Endodermal cell (in vitro differentiated cells): ENCODE data around the gene SPRED2. TPM values are rescaled to one million over a fixed set of nuclear protein-coding genes. Genes with fewer than 3 reads are reported as not detected.

ENCODE experiments used
- DNase-seq: peaks from one replicate; pipeline ENCODE4 v3.0.0-alpha.2; 2017
- H3K27ac ChIP-seq: 2 replicates; pipeline ENCODE4 v1.5.1; 2013; ENCODE audit warnings: mild to moderate bottlenecking, low read depth, low read length, moderate library complexity
- H3K27me3 ChIP-seq: 2 replicates; pipeline ENCODE4 v1.6.1; 2013; ENCODE audit warnings: mild to moderate bottlenecking, low read length, moderate library complexity; ENCODE audit not compliant: insufficient read depth, control insufficient read depth, poor library complexity, severe bottlenecking
- H3K36me3 ChIP-seq: 2 replicates; pipeline ENCODE4 v1.7.0; 2013; ENCODE audit warnings: mild to moderate bottlenecking, low read length, moderate library complexity; ENCODE audit not compliant: control insufficient read depth, insufficient read depth
- H3K4me1 ChIP-seq: one replicate; pipeline ENCODE4 v1.7.0; 2013; ENCODE audit warnings: low read length; ENCODE audit not compliant: control insufficient read depth, insufficient read depth
- H3K4me3 ChIP-seq: 2 replicates; pipeline ENCODE4 v1.5.1; 2013; ENCODE audit warnings: mild to moderate bottlenecking, low read length, moderate library complexity
- H3K9ac ChIP-seq: 2 replicates; pipeline ENCODE4 v1.6.1; 2013; ENCODE audit warnings: mild to moderate bottlenecking, low read length, moderate library complexity; ENCODE audit not compliant: poor library complexity, severe bottlenecking; ENCODE audit errors: extremely low read depth
- H3K9me3 ChIP-seq: 2 replicates; pipeline ENCODE4 v1.6.1; 2013; ENCODE audit warnings: mild to moderate bottlenecking, low read length, moderate library complexity; ENCODE audit not compliant: control insufficient read depth
- H3K27ac Mint-ChIP-seq: 2 replicates; pipeline ENCODE4 v1.8.0; 2020; ENCODE audit warnings: mixed read lengths
- H3K27me3 Mint-ChIP-seq: 2 replicates; pipeline ENCODE4 v1.8.0; 2021; ENCODE audit warnings: mild to moderate bottlenecking, mixed read lengths; ENCODE audit not compliant: insufficient read depth
- H3K36me3 Mint-ChIP-seq: 2 replicates; pipeline ENCODE4 v1.8.0; 2020; ENCODE audit warnings: low read depth, mixed read lengths
- H3K4me1 Mint-ChIP-seq: 2 replicates; pipeline ENCODE4 v1.8.0; 2020; ENCODE audit warnings: mixed read lengths
- H3K4me3 Mint-ChIP-seq: 2 replicates; pipeline ENCODE4 v1.8.0; 2020; ENCODE audit warnings: mild to moderate bottlenecking, moderate library complexity, mixed read lengths
- H3K9me3 Mint-ChIP-seq: 2 replicates; pipeline ENCODE4 v1.8.0; 2020; ENCODE audit warnings: mild to moderate bottlenecking, mixed read lengths
- CTCF ChIP-seq: fragments of 200-600 bp; sonication (generic); conservative IDR thresholded peaks from 2 replicates; pipeline ENCODE4 v1.5.0; 2021; ENCODE audit warnings: antibody characterized with exemption, mild to moderate bottlenecking
- WGBS, 2 experiments: methylation state at CpG; one replicate each; pipeline versions ENCODE4 v1.1.5 to v1.1.7; 2013; ENCODE audit warnings: missing lambda C conversion rate in 2 of 2, mixed read lengths in 1 of 2; ENCODE audit not compliant: insufficient coverage in 1 of 2, insufficient read length in 1 of 2; 5-methylcytosine and 5-hydroxymethylcytosine counted together
- total RNA-seq, 2 donors: library from RNA; stranded (reverse); fragmentation: NEBNext Ultra II Directional in 1 of 2; extraction: Animal tissue kit (Norgen Biotek cat#: 25700) in 1 of 2; gene quantifications; 2 replicates in 1 of 2; 3 replicates in 1 of 2; pipeline ENCODE4 v1.2.1, GENCODE V29; 2021

Gene SPRED2
- total RNA-seq, 2 donors from 2014 or later, result 60.3 to 70.1 TPM

DNA sequence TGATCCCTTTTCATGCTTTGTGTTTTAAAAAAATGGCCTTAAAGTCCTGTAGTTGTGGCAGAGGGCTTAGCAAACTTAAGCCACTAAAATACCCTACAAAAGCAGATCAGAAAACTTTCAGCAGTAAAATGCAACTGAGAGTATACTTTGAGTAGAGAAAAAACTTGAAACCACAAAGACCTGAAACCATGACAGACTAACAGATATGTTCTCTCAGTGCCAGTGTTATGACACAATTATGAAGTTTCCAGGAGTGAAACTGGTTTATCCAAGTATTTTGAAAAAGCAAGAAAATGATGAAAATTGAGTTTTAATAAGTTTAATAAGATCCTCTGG, 74.5 kb downstream of the SPRED2 start:
- H3K36me3 Mint-ChIP-seq, result no peaks in the 10 kb centered on the region
- Histone ChIP-seq H3K9ac (no peak overlapping the region), H3K9me3 (no peaks in the 10 kb centered on the region), H3K4me3 (peak overlapping the region; percentile 0), H3K27me3 (no peaks in the 10 kb centered on the region), H3K27ac (no peak overlapping the region), H3K36me3 (no peaks in the 10 kb centered on the region), H3K4me1 (peaks cover 24% of the 10 kb centered on the region)
- no peaks in the 10 kb centered on the region for H3K9me3 Mint-ChIP-seq
- peaks cover 51% of the 10 kb centered on the region for H3K4me1 Mint-ChIP-seq
- no peaks in the 10 kb centered on the region for H3K27me3 Mint-ChIP-seq
- no peak overlapping the region for H3K4me3 Mint-ChIP-seq
- H3K27ac Mint-ChIP-seq, result no peak overlapping the region
- no peak for DNase-seq
- no peak for TF ChIP-seq CTCF

GRCh38 chr2:65357095-65357958, 75.1 kb downstream of the SPRED2 start:
- Histone ChIP-seq H3K4me3 (no peak overlapping the region), H3K27ac (no peak overlapping the region), H3K4me1 (peaks cover 28% of the 10 kb centered on the region), H3K27me3 (no peaks in the 10 kb centered on the region), H3K36me3 (no peaks in the 10 kb centered on the region), H3K9me3 (no peaks in the 10 kb centered on the region), H3K9ac (no peak overlapping the region)
- H3K27ac Mint-ChIP-seq, result peak overlapping the region; percentile 40
- peak overlapping the region; percentile 2 for H3K4me3 Mint-ChIP-seq
- DNase-seq, result no peak
- no peaks in the 10 kb centered on the region for H3K36me3 Mint-ChIP-seq
- H3K9me3 Mint-ChIP-seq, result no peaks in the 10 kb centered on the region
- H3K27me3 Mint-ChIP-seq, result no peaks in the 10 kb centered on the region
- H3K4me1 Mint-ChIP-seq, result peaks cover 55% of the 10 kb centered on the region
- TF ChIP-seq CTCF, result no peak
- 57 to 70% methylated on average over 4 to 9 of the region's 9 CpGs for WGBS, 2 experiments

DNA sequence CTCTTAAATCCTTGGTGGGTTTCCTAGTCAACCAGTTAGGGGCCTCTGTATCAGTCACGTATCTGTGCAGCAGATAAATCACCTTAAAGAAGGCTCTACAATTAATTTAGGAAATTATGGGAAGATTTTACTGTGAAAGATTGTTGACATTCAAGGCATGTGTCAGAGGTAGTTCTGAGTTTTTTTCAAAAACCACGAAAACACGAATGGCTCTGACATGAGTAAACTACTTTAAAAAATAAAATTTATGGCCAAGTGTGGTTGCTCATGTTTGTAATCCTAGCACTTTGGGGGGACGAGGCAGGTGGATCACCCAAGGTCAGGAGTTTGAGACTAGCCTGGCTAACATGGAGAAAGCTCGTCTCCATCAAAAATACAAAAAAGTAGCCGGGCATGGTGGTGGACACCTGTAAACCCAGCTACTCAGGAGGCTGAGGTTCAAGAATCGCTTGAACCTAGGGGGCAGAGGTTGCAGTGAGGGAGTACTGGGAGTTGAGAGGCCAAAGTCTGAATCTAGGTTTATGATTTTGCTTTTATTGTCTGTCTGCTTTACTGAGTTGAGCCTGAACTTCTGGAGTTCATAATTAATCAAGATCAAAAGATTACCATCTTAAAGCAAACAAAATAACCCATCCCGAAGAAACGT, 77.1 kb downstream of the SPRED2 start:
- H3K27me3 ChIP-seq, result no peaks in the 10 kb centered on the region
- H3K4me1 ChIP-seq, result peaks cover 38% of the 10 kb centered on the region
- TF ChIP-seq CTCF, result no peak
- 94 to 96% methylated on average over 7 to 9 of the region's 9 CpGs for WGBS, 2 experiments
- H3K27me3 Mint-ChIP-seq, result no peaks in the 10 kb centered on the region
- H3K4me3 ChIP-seq, result no peak overlapping the region
- no peak overlapping the region for H3K27ac ChIP-seq
- H3K4me1 Mint-ChIP-seq, result peaks cover 64% of the 10 kb centered on the region
- DNase-seq, result no peak
- H3K36me3 Mint-ChIP-seq, result no peaks in the 10 kb centered on the region
- no peak overlapping the region for H3K9ac ChIP-seq
- no peaks in the 10 kb centered on the region for H3K36me3 ChIP-seq
- no peak overlapping the region for H3K4me3 Mint-ChIP-seq
- H3K9me3 ChIP-seq, result no peaks in the 10 kb centered on the region
- no peaks in the 10 kb centered on the region for H3K9me3 Mint-ChIP-seq
- H3K27ac Mint-ChIP-seq, result no peak overlapping the region
